Astrocyte (in vitro differentiated cells and primary cell): ENCODE measurements around the gene JAML.

Source experiments
- EZH2 ChIP-seq: IDR thresholded peaks from 2 replicates; pipeline ENCODE4 v1.6.1; 2012; ENCODE audit warnings: mild to moderate bottlenecking, low read length, inconsistent platforms; ENCODE audit not compliant: insufficient read depth
- TF ChIP-seq, protein P1 (sequence below): IDR thresholded peaks from 2 replicates; pipeline ENCODE4 v1.5.1; 2011; ENCODE audit warnings: low read depth, mild to moderate bottlenecking, inconsistent platforms, low read length, moderate library complexity; ENCODE audit not compliant: insufficient read depth

GRCh38 chr11:118175993-118176777, 48.6 kb downstream of the JAML start, which contains the start of gene SCN2B:
- TF ChIP-seq, protein P1, sequence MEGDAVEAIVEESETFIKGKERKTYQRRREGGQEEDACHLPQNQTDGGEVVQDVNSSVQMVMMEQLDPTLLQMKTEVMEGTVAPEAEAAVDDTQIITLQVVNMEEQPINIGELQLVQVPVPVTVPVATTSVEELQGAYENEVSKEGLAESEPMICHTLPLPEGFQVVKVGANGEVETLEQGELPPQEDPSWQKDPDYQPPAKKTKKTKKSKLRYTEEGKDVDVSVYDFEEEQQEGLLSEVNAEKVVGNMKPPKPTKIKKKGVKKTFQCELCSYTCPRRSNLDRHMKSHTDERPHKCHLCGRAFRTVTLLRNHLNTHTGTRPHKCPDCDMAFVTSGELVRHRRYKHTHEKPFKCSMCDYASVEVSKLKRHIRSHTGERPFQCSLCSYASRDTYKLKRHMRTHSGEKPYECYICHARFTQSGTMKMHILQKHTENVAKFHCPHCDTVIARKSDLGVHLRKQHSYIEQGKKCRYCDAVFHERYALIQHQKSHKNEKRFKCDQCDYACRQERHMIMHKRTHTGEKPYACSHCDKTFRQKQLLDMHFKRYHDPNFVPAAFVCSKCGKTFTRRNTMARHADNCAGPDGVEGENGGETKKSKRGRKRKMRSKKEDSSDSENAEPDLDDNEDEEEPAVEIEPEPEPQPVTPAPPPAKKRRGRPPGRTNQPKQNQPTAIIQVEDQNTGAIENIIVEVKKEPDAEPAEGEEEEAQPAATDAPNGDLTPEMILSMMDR, result no peak
- TF ChIP-seq EZH2, result no peak
